DOHH2 (cell line): Measurements from ENCODE around the gene CREBBP.

Source experiments
- H3F3A ChIP-seq: fragments of 200-600 bp; sonication (generic), shearing (Covaris generic); 2 replicates; pipeline ENCODE4 v1.6.0; 2016; ENCODE audit warnings: antibody characterized with exemption, mild to moderate bottlenecking; ENCODE audit not compliant: control insufficient read depth, insufficient read depth
- H3K27ac ChIP-seq: fragments of 200-600 bp; sonication (generic); 2 replicates; pipeline ENCODE4 v1.5.1; 2014; ENCODE audit warnings: low read depth, mild to moderate bottlenecking, low read length, moderate library complexity
- H3K27me3 ChIP-seq: fragments of 200-600 bp; sonication (generic); 2 replicates; pipeline ENCODE4 v1.6.1; 2014; ENCODE audit warnings: mild to moderate bottlenecking, low read length, mixed read lengths; ENCODE audit not compliant: control insufficient read depth
- H3K36me3 ChIP-seq: fragments of 200-600 bp; sonication (generic); 2 replicates; pipeline ENCODE4 v1.6.1; 2014; ENCODE audit warnings: mild to moderate bottlenecking, low read length, moderate library complexity, mixed read lengths; ENCODE audit not compliant: control insufficient read depth
- H3K4me1 ChIP-seq: fragments of 200-600 bp; sonication (generic); 2 replicates; pipeline ENCODE4 v1.6.1; 2014; ENCODE audit warnings: mild to moderate bottlenecking, low read length, mixed read lengths; ENCODE audit not compliant: control insufficient read depth
- H3K4me2 ChIP-seq: fragments of 200-600 bp; sonication (generic); 2 replicates; pipeline ENCODE4 v1.6.0; 2014; ENCODE audit warnings: mild to moderate bottlenecking, low read length, moderate library complexity
- H3K4me3 ChIP-seq: fragments of 200-600 bp; sonication (generic); 2 replicates; pipeline ENCODE4 v1.5.1; 2014; ENCODE audit warnings: mild to moderate bottlenecking, low read length, mixed read lengths
- H3K79me2 ChIP-seq: fragments of 200-600 bp; sonication (generic); 2 replicates; pipeline ENCODE4 v1.6.1; 2014; ENCODE audit warnings: mild to moderate bottlenecking, low read length, mixed read lengths; ENCODE audit not compliant: control insufficient read depth
- H3K9me2 ChIP-seq: fragments of 200-600 bp; sonication (generic); replicated peaks from 2 replicates; pipeline ENCODE4 v1.6.1; 2014; ENCODE audit warnings: mild to moderate bottlenecking, low read length, mixed read lengths; ENCODE audit not compliant: control insufficient read depth
- H3K9me3 ChIP-seq: fragments of 200-600 bp; sonication (generic); 2 replicates; pipeline ENCODE4 v1.6.1; 2014; ENCODE audit warnings: antibody characterized with exemption, low read length, mixed read lengths; ENCODE audit not compliant: control insufficient read depth, insufficient read depth
- H4K20me1 ChIP-seq: fragments of 200-600 bp; sonication (generic); 2 replicates; pipeline ENCODE4 v1.6.0; 2014; ENCODE audit warnings: low read depth, mild to moderate bottlenecking, antibody characterized with exemption, low read length, moderate library complexity; ENCODE audit not compliant: control insufficient read depth, insufficient read depth
- CTCF ChIP-seq: fragments of 200-600 bp; sonication (generic); IDR thresholded peaks from one replicate; pipeline ENCODE4 v1.5.1; 2014; ENCODE audit warnings: antibody characterized with exemption, mild to moderate bottlenecking, low read depth, low read length; ENCODE audit not compliant: poor library complexity, severe bottlenecking
- EZH2phosphoT487 ChIP-seq: fragments of 200-600 bp; sonication (generic); IDR thresholded peaks from 2 replicates; pipeline ENCODE4 v1.6.1; 2017; ENCODE audit warnings: borderline replicate concordance, mild to moderate bottlenecking, antibody characterized with exemption, low read length, moderate library complexity, mixed read lengths

Gene CREBBP

GRCh38 chr16:3868556-3868955, 12.0 kb downstream of the CREBBP start:
- no peak overlapping the region for H3K4me3 ChIP-seq
- 0 out of 2 replicates have a peak, but pooled peaks cover 7% of the 10 kb centered on the region for H3F3A ChIP-seq
- no peak overlapping the region for H3K27ac ChIP-seq
- H3K36me3 ChIP-seq = peaks cover 6% of the 10 kb centered on the region; the same call in 1 of the 2 replicates
- H4K20me1 ChIP-seq = peaks cover 66% of the 10 kb centered on the region
- H3K4me1 ChIP-seq = peaks cover 42% of the 10 kb centered on the region
- no peaks in the 10 kb centered on the region for H3K27me3 ChIP-seq
- no peaks in the 10 kb centered on the region for H3K9me3 ChIP-seq
- H3K79me2 ChIP-seq = peaks cover 100% of the 10 kb centered on the region
- H3K4me2 ChIP-seq = no peak overlapping the region
- H3K9me2 ChIP-seq = no peaks in the 10 kb centered on the region
- no peak for TF ChIP-seq CTCF
- no peak for TF ChIP-seq EZH2phosphoT487

GRCh38 chr16:3866703-3867431, 13.6 kb downstream of the CREBBP start:
- H3K79me2 ChIP-seq = peaks cover 100% of the 10 kb centered on the region
- H3K27me3 ChIP-seq = no peaks in the 10 kb centered on the region
- TF ChIP-seq CTCF (no peak), EZH2phosphoT487 (no peak)
- 0 out of 2 replicates have a peak, but pooled peaks cover 7% of the 10 kb centered on the region for H3F3A ChIP-seq
- peaks cover 56% of the 10 kb centered on the region for H4K20me1 ChIP-seq
- H3K4me2 ChIP-seq = no peak overlapping the region
- no peaks in the 10 kb centered on the region for H3K9me2 ChIP-seq
- no peak overlapping the region for H3K27ac ChIP-seq
- peaks cover 42% of the 10 kb centered on the region for H3K4me1 ChIP-seq
- peaks cover 6% of the 10 kb centered on the region; the same call in 1 of the 2 replicates for H3K36me3 ChIP-seq
- H3K9me3 ChIP-seq = no peaks in the 10 kb centered on the region
- no peak overlapping the region for H3K4me3 ChIP-seq

- H3K9me3 ChIP-seq = no peaks in the 10 kb centered on the region
- peaks cover 7% of the 10 kb centered on the region; the same call in 1 of the 2 replicates for H3K36me3 ChIP-seq
- H3K4me3 ChIP-seq = no peak overlapping the region
- peaks cover 100% of the 10 kb centered on the region for H3K79me2 ChIP-seq
- H3K27ac ChIP-seq = no peak overlapping the region
- no peak overlapping the region for H3K4me2 ChIP-seq
- H3K27me3 ChIP-seq = no peaks in the 10 kb centered on the region
- H3K4me1 ChIP-seq = peaks cover 50% of the 10 kb centered on the region
- TF ChIP-seq CTCF = no peak
- TF ChIP-seq EZH2phosphoT487 = no peak
- peaks cover 42% of the 10 kb centered on the region for H4K20me1 ChIP-seq
- peaks cover 3% of the 10 kb centered on the region; the same call in 1 of the 2 replicates for H3F3A ChIP-seq
- H3K9me2 ChIP-seq = no peaks in the 10 kb centered on the region
These were observed 15.3 kb downstream of the CREBBP start for GRCh38 chr16:3865241-3865640.
